Mammary epithelial cell (primary cell): ENCODE results near the gene INPP5A.

Experiments
- EZH2 ChIP-seq: IDR thresholded peaks from 2 replicates; pipeline ENCODE4 v1.6.1; 2012; ENCODE audit warnings: low read length, inconsistent platforms, borderline replicate concordance
- TF ChIP-seq, protein P1 (sequence below), 2 donors: IDR thresholded peaks in 1 of 2; conservative IDR thresholded peaks in 1 of 2; 2 replicates each; pipeline ENCODE4 v1.5.1; 2011 to 2012; ENCODE audit warnings: inconsistent platforms in 2 of 2, low read length in 2 of 2, mild to moderate bottlenecking in 2 of 2, control low read depth in 1 of 2, low read depth in 1 of 2; ENCODE audit not compliant: insufficient read depth in 1 of 2; ENCODE audit errors: extremely low read depth in 1 of 2

DNA sequence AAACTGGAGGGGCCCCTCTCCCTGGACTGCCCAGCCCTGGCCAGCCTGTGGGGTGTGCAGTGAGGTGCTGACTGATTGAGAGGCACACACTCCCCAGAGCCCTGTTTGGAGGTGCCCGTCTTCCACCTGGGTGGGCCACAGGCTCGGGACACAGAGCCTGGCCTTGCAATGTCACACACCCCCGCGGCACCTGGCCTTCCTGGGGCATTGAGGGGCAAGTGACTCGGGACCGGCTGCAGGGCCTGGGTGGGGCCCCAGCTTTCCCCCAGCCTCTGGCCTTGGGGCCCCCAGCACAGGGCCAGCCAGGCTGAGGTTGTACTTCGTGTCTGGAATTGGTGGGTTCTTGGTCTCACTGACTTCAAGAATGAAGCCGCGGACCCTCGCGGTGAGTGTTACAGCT, 262.3 kb downstream of the INPP5A start:
- TF ChIP-seq, protein P1, sequence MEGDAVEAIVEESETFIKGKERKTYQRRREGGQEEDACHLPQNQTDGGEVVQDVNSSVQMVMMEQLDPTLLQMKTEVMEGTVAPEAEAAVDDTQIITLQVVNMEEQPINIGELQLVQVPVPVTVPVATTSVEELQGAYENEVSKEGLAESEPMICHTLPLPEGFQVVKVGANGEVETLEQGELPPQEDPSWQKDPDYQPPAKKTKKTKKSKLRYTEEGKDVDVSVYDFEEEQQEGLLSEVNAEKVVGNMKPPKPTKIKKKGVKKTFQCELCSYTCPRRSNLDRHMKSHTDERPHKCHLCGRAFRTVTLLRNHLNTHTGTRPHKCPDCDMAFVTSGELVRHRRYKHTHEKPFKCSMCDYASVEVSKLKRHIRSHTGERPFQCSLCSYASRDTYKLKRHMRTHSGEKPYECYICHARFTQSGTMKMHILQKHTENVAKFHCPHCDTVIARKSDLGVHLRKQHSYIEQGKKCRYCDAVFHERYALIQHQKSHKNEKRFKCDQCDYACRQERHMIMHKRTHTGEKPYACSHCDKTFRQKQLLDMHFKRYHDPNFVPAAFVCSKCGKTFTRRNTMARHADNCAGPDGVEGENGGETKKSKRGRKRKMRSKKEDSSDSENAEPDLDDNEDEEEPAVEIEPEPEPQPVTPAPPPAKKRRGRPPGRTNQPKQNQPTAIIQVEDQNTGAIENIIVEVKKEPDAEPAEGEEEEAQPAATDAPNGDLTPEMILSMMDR (conservative IDR thresholded peaks at IDR 0.05 in 1 of 2, IDR thresholded peaks at IDR 0.05 in 1 of 2; ENCODE audit: extremely low read depth in 1 of 2, insufficient read depth in 1 of 2, low read depth in 1 of 2, low read length in 2 of 2): no peak
- TF ChIP-seq EZH2: no peak
